ENCODE measurements around the gene TM4SF1.

Gene TM4SF1

DNA sequence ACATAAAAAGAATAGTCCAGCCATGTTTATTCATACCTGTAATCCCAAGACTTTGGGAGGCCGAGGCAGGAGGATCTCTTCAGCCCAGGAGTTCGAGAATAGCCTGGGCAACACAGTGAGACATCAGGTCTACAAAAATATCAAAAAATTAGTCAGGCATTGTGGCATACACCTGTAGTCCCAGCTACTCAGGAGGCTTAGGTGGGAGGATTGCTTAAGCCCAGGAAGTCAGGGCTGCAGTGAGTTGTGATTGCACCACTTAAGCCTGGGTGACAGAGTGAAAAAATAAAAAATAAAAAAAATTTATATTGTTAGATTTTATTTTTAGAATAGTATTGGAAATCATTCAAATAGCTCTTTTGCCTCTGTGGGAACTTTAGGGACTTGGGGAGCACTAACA is 12.8 kb upstream of the TM4SF1 start:
- H3K4me2 ChIP-seq (ENCODE audit: low read depth, low read length), result no peak overlapping the region
- H3K79me2 ChIP-seq (ENCODE audit: low read length), result no peaks in the 10 kb centered on the region
- no peaks in the 10 kb centered on the region for H3K4me1 ChIP-seq (ENCODE audit: low read length)

GRCh38 chr3:149388531-149389417 is 11.3 kb upstream of the TM4SF1 start:
- no peaks in the 10 kb centered on the region for H3K4me1 ChIP-seq (ENCODE audit: low read length)
- no peak overlapping the region for H2AFZ ChIP-seq (ENCODE audit: low read length)
- no peaks in the 10 kb centered on the region for H3K9me2 ChIP-seq (replicated peaks; ENCODE audit: insufficient read depth, low read length)
- no peak overlapping the region for H3K9ac ChIP-seq (ENCODE audit: low read length)
- TF ChIP-seq CTCF (IDR thresholded peaks at IDR 0.05; ENCODE audit: low read length), result no peak
- no peak for TF ChIP-seq EZH2phosphoT487 (IDR thresholded peaks at IDR 0.05; ENCODE audit: low read length)
- TF ChIP-seq EZH2 (optimal IDR thresholded peaks at IDR 0.05; ENCODE audit: low read depth, low read length), result no peak
- H3K9me3 ChIP-seq (replicated peaks; ENCODE audit: insufficient read depth, low read length), result no peaks in the 10 kb centered on the region
- no peaks in the 10 kb centered on the region for H4K20me1 ChIP-seq (ENCODE audit: insufficient read depth, low read length)
- DNase-seq, result no peak
- H3K27ac ChIP-seq (ENCODE audit: low read length), result no peak overlapping the region
- no peaks in the 10 kb centered on the region for H3F3A ChIP-seq (ENCODE audit: insufficient read depth, low read length)
- H3K4me3 ChIP-seq (ENCODE audit: low read length), result no peak overlapping the region
- no peaks in the 10 kb centered on the region for H3K79me2 ChIP-seq (ENCODE audit: low read length)
- H3K27me3 ChIP-seq (replicated peaks; ENCODE audit: insufficient read depth, low read length), result no peaks in the 10 kb centered on the region
- no peaks in the 10 kb centered on the region for H3K36me3 ChIP-seq (replicated peaks; ENCODE audit: insufficient read depth, low read length)
- no peak overlapping the region for H3K4me2 ChIP-seq (ENCODE audit: low read depth, low read length)

More for the DNA sequence above, 12.8 kb upstream of the TM4SF1 start:
- Histone ChIP-seq H3K9ac (ENCODE audit: low read length) (no peak overlapping the region), H3K36me3 (replicated peaks; ENCODE audit: insufficient read depth, low read length) (no peaks in the 10 kb centered on the region), H3F3A (ENCODE audit: insufficient read depth, low read length) (no peaks in the 10 kb centered on the region), H3K9me2 (replicated peaks; ENCODE audit: insufficient read depth, low read length) (no peaks in the 10 kb centered on the region), H2AFZ (ENCODE audit: low read length) (no peak overlapping the region), H3K27me3 (replicated peaks; ENCODE audit: insufficient read depth, low read length) (no peaks in the 10 kb centered on the region), H3K27ac (ENCODE audit: low read length) (no peak overlapping the region), H3K9me3 (replicated peaks; ENCODE audit: insufficient read depth, low read length) (no peaks in the 10 kb centered on the region), H3K4me3 (ENCODE audit: low read length) (no peak overlapping the region), H4K20me1 (ENCODE audit: insufficient read depth, low read length) (no peaks in the 10 kb centered on the region)
- DNase-seq, result no peak
- TF ChIP-seq EZH2phosphoT487 (IDR thresholded peaks at IDR 0.05; ENCODE audit: low read length) (no peak), CTCF (IDR thresholded peaks at IDR 0.05; ENCODE audit: low read length) (no peak), EZH2 (optimal IDR thresholded peaks at IDR 0.05; ENCODE audit: low read depth, low read length) (no peak)

GRCh38 chr3:149388001-149388440 is 10.6 kb upstream of the TM4SF1 start:
- H3K27me3 ChIP-seq (replicated peaks; ENCODE audit: insufficient read depth, low read length), result no peaks in the 10 kb centered on the region
- no peak overlapping the region for H3K9ac ChIP-seq (ENCODE audit: low read length)
- no peaks in the 10 kb centered on the region for H3F3A ChIP-seq (ENCODE audit: insufficient read depth, low read length)
- no peak overlapping the region for H3K4me3 ChIP-seq (ENCODE audit: low read length)
- no peaks in the 10 kb centered on the region for H3K36me3 ChIP-seq (replicated peaks; ENCODE audit: insufficient read depth, low read length)
- H3K79me2 ChIP-seq (ENCODE audit: low read length), result no peaks in the 10 kb centered on the region
- no peak for DNase-seq
- no peak overlapping the region for H3K27ac ChIP-seq (ENCODE audit: low read length)
- no peaks in the 10 kb centered on the region for H4K20me1 ChIP-seq (ENCODE audit: insufficient read depth, low read length)
- H3K9me3 ChIP-seq (replicated peaks; ENCODE audit: insufficient read depth, low read length), result no peaks in the 10 kb centered on the region
- no peaks in the 10 kb centered on the region for H3K9me2 ChIP-seq (replicated peaks; ENCODE audit: insufficient read depth, low read length)
- H3K4me1 ChIP-seq (ENCODE audit: low read length), result no peaks in the 10 kb centered on the region
- H2AFZ ChIP-seq (ENCODE audit: low read length), result no peak overlapping the region
- TF ChIP-seq EZH2 (optimal IDR thresholded peaks at IDR 0.05; ENCODE audit: low read depth, low read length), result no peak
- no peak for TF ChIP-seq CTCF (IDR thresholded peaks at IDR 0.05; ENCODE audit: low read length)
- no peak for TF ChIP-seq EZH2phosphoT487 (IDR thresholded peaks at IDR 0.05; ENCODE audit: low read length)
- no peak overlapping the region for H3K4me2 ChIP-seq (ENCODE audit: low read depth, low read length)

Data from MM.1S (cell line).